Activated CD4-positive, alpha-beta T cell treated with anti-CD3 and anti-CD28 coated beads, Interleukin-10, Interleukin-2, amounts not matched to agents 100 ng/mL and 50 ng/mL, durations not matched to agents 16 hours and 8 hours (primary cell): ENCODE data around the gene AP3B2.
"Not testable (repeated sequence)": the region's sequence is repeated elsewhere in the genome, so short reads cannot be mapped to it uniquely, and the experiment has no call there.

Experiments
- DNase-seq: peaks from one replicate; pipeline ENCODE4 v3.0.0-alpha.2; 2020

AP3B2 gene

DNA sequence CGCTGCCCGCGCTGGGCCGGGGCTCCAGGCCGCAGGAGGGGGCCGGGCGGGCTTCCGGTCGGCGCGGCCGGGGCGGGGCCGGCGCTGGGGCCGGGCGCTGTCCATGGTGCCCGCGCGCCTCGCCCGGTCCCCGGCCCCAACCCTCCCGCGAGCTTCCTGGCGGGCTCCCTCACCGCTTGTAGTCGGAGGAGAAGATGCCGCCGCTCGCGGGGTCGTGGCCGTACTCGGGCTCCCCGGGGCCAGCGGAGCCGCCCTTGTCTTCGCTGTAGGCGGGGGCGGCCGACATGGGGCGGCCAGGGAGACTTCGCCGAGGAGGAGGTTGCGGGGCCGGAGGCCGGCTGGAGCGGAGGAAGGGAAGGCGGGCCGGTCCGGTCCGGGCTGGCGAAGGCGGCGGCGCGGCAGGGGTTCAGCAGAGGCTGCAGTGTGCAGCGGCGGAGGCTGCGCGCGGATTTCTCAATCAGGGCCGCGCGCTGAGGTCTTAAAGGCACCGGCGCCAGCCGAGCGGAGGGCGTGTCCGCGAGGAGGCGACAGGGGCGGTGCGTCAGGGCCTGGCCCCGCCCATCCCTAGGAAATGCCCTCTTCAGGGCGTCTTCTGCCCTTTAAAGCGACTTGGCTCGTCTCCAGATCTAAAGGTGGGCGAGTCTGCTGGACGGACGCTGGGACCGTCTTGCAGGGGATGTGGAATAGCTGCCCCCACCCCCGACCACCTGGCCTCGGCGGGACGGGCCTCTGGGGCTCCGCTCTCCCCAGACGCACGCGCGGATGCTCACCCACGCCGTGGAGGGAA lies at the start of gene AP3B2:
TSS of gene AP3B2 (minus strand) at position 455 of the 787 bp plus-strand sequence. CDS start at position 286, 169 bp downstream.
- peak; percentile 81 for DNase-seq

DNA sequence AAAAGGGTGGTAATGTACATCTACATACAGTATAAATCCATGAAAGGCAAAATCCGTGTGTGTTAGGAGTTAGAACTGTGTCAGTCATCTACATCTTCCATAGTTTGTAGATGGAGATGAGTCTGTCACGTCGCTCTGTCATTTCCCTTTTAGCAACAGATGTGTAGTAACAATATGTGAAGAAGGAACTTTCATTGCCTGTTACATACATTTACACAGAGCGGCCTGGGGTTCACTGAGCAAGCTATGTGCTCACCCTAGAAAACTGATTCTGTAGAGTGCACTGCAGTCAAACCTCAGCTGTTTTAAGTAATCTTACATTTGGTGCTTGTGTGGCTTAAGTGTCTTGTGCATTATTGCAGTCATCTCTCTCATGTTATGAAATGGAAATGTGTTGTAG lies 41.6 kb upstream of the AP3B2 start:
- DNase-seq, result peak; percentile 8

DNA sequence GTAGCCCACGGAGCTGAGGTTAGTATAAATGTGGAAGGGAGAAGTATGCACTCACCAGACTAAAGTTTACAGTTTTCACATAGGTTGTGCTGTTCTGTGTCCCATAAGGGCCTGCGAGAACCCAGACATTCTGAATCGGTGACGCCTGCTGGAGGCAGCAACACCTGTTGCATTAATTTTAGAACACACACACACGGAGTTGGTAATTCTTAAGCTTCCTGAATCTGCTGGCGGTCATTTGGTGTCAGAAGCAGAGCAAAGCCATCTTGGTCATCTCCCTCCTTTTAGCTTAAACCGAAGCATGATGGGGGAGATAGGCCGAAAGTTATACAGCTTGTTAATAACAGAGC lies 41.1 kb upstream of the AP3B2 start:
- DNase-seq, result peak; percentile 11

- DNase-seq, result peak; percentile 93
Observed at GRCh38 chr15:82749951-82750830, 40.5 kb upstream of the AP3B2 start.

DNA sequence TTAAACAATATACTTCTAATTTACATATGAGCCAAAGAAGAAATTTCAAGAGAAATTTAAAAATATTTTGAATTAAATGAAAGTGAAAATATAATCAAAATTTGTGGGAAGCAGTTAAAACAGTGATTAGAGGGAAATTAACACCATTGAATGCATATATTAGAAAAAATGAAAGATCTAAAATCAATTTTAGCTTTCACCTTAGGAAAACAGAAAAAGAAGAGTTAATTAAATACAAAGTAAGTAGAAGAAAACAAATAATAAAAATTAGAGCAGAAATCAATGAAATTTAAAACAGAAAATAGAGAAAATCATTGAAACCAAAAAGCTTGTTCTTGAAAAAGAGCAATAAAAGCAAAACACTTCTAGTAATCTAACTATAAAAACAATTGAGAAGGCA lies 38.6 kb upstream of the AP3B2 start:
- DNase-seq, result no peak

GRCh38 chr15:82743810-82744209 lies 34.1 kb upstream of the AP3B2 start:
- DNase-seq, result no peak

DNA sequence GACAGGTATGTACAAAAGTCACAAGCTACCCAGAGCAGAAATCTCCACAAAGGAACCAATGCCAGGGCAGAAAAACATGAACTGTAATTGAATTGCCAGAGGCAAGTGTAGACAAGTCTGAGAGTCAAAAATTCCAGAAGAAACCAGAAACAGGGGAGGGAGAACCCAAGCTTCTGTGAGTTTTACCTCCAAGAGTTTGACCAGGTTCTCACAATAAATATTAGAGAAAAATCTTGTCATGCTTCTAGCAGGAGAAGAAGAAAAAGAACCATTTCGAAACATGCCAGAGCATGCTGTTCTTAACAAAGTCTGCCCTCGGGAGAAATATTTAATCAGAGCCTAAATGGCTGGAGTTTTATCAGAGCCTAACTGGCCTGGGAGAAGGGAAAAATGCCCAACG lies 32.5 kb upstream of the AP3B2 start:
- no peak for DNase-seq

DNA sequence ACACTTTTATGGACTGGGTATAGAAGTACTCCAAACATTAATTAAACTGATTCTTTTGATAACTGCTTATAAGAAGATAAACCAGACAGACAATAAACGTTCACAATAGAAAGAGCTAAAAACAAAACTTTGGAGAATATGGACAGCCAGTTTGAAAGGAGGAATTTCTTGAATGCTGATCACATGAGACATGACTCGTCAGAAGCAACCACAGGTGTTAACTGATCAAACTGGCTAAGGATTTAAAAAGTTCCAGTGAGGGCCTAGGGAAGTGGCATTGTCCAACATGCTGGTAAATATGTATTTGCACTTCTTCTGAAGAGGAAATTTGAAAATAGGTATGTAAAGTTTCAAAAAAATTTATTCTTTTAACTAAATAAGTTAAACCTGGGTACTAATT lies 29.4 kb upstream of the AP3B2 start:
- no peak for DNase-seq

GRCh38 chr15:82737975-82738374 lies 28.3 kb upstream of the AP3B2 start:
- no peak for DNase-seq

DNA sequence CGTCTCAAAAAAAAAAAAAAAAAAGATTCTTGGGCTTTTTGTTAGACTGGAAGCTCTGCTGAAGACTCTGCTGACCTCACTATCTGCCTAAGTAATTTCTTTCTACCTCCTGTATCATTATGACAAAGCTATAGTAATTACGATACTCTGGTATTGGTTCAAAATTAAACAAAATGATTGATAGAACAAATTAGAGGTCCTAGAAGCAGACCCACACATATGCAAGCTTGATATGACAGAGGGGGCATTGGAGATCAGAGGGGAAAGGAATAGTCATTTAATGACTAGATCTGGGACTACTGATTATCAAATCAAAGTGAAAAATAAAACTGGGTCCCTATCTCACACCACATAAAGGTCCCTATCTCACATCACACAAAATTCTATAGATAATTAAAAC lies 21.9 kb upstream of the AP3B2 start:
- peak; percentile 34 for DNase-seq

- no peak for DNase-seq
Observed at GRCh38 chr15:82730022-82730530, 20.4 kb upstream of the AP3B2 start.

DNA sequence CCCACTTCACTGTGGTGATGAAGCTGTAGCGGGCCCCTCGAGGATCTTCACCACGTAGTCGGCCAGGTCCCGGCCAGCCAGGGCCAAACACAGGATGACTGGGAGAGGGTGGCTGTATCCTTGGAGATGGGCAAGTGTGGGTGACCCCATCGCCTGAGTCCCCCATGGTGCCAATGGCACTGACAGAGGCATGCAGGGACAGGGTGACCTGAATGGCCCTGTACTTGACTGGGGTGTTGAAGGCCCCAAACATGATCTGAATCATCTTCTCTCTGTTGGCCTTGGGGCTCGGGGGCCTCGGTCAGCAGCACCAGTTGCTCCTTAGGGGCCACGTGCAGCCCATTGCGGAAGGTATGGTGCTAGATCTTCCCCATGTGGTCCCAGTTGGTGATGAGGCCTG lies 17.1 kb upstream of the AP3B2 start:
- DNase-seq, result no peak

- no peak for DNase-seq
Observed at GRCh38 chr15:82715003-82715402, 5.3 kb upstream of the AP3B2 start.

DNA sequence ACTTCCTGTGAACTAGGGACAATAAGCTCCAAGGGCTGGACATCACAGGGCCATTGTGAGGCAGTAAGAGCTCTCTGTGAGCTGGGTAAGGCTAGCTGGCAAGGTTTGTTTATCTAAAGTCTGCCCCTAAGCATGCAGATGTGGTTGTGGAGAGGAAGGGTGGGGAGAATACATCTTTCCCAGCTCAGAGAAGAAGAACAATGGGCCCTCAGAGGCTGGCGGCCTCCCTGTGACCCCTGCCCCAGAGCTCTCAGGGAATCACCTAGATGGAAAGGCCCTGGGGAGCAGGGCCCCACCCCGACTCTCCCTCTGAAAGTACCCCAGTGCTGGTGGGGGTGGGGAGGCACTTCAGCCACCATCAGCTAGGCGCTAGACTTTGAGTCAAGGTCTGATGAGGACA lies 4.3 kb upstream of the AP3B2 start:
- DNase-seq, result no peak

- DNase-seq, result no peak
Observed at GRCh38 chr15:82712036-82712435, 2.4 kb upstream of the AP3B2 start.

DNA sequence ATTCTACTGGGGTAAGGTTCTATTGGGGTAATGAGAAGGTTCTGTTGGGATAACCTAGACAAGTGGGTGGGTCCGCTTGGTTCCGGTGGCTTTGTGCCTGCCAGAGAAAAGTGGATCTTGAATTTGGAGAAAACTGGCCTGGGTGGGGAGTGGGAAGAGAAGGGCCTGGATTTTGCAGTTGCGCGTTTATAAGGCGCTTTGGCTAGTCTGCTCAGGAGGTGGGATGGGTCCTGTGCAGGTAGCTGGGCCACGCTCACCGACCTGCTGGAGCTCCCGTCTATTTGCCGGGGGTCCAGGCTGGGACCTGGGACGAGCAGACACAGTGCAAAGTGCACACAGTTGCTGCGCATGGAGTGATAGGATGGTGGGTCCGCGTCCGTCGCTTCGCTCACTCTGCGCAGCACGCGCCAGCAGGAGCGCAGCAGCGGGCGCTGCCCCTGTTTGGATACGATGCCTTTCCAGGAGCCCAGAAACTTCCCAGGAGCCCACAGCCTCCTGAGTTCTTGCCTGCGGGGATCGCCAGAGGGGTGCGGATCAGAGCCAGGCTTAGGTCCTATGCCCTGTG lies 1.3 kb upstream of the AP3B2 start:
- DNase-seq, result no peak

GRCh38 chr15:82710208-82710555 lies 507 bp upstream of the AP3B2 start:
- no peak for DNase-seq

DNA sequence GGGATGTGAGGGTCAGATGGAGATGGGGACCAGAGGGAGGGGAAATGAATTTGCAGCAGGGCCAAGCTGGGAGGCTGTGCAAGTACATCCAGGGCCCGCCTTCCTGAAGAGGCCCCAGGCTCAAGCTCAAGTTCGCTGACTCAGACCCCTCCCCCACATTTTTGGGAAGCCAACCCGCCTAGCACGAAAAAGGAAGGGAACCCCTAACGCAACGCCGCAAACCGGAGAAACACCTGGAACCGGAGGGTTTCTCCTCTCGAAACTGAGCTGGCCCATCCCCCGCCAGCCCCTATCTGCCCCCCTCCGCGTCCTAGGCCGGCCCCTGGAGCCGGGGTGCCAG lies 624 bp downstream of the AP3B2 start:
- DNase-seq, result no peak

DNA sequence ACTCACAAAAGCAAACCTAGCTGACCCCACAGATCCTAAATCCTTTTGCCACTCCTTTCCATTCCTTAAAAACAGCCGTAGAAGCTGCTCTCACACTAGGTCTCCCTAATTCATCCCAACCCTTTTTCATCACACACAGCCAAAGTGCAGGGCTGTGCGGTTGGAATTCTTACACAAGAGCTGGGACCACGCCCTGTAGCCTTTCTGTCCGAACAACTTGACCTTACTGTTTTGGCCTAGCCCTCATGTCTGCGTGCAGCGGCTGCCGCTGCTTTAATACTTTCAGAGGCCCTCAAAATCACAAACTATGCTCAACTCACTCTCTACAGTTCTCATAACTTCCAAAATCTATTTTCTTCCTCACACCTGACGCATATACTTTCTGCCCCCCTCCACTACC lies 3.8 kb downstream of the AP3B2 start:
- DNase-seq, result not testable (repeated sequence)

DNA sequence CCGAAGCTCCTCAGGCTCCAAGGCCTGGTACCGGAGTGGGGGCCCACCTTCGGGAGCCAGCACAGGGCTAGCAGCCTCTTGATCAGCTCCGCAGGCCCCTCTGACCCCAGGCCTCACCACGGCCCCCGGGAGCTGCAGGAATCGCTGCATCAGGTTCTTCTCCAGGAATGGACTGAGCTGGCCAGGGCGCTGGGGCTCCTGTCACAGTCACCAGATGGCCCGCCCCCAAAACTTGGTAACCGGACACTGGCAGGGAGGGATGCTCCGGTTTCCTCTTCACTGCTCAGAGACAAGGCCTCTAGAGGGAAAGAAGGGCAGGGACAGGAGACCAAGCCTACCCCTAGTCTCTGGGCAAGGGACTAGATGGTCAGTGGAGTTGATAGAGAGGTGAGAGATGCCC lies 9.9 kb downstream of the AP3B2 start:
- no peak for DNase-seq

GRCh38 chr15:82698711-82699345 lies 10.8 kb downstream of the AP3B2 start:
- DNase-seq, result no peak

GRCh38 chr15:82697735-82698407 lies 11.8 kb downstream of the AP3B2 start:
- DNase-seq, result no peak

DNA sequence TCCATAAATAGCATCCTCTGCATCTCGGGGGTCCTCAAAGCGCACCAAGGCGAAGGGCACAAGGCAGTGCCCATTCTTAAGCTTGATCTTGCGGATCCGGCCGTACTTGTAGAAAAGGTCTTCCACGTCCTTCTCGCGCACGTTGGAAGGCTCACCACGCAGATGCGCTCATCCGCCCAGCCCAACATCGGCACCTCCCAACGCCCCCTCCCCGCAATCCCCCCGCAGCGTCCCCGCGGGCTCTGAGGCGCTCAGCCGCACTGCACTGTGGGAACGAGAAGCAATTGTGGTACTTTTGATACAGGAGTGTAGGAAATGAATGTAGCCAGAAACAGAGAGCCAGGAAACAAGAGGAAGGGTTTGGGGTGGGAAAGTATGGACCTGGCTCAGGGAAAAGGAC lies 17.5 kb downstream of the AP3B2 start:
- DNase-seq, result no peak
